GM19324 (cell line): Measurements from ENCODE around the gene VTN.
"Not testable (repeated sequence)": the region's sequence is repeated elsewhere in the genome, so short reads cannot be mapped to it uniquely, and the experiment has no call there.

ENCODE experiments used
- ATAC-seq: cut with Tn5 transposase; IDR thresholded peaks from one replicate; pipeline ENCODE4 v1.9.1; 2021; ENCODE audit warnings: mild to moderate bottlenecking, moderate library complexity; ENCODE audit not compliant: unreplicated experiment, low FRiP score

Gene VTN

GRCh38 chr17:28344011-28344410 lies 26.1 kb downstream of the VTN start:
- ATAC-seq = no peak

DNA sequence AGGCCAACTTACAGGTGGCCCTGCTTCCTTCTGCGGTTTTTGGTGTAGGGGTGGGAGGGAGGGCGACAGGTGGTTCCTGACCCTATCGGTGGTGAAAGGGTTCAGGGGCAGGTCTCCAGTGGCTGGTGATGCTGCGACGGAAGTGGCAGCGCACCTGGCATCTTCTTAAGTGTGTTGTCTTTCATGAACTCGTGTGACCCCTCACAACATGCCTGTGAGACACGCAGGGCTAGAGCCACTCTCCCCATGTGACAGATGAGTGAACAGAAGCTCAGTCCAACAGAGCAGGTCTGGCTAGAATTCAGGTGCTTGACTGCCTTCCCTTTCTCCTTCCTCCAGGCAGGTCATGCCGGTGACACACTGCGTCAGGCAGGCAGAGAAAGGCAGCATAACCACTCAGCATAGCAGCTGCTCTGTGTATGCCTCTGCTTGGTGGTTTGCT lies 26.6 kb downstream of the VTN start:
- no peak for ATAC-seq

- ATAC-seq = no peak
These were observed 27.8 kb downstream of the VTN start for GRCh38 chr17:28342313-28342712.

GRCh38 chr17:28341516-28341915 lies 28.6 kb downstream of the VTN start:
- ATAC-seq = no peak

DNA sequence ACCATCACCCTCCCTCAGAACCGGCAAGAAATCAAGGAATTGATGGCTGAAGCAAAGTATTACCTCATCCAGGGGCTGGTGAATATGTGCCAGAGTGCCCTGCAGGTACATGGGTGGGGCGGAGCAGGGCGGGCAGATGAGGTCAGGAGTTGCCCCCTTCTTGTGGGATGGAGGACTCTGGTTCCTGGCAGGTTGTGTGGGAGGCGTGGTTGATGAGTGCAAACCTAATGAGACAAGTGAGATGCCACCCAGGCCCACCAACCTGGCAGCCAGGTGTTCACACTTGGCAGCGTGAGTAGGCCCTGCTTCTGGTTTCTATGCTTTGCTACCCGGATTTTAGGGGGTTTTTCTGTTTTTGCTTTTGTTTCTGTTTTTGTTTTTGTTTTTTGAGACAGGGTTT lies 29.7 kb downstream of the VTN start:
- no peak for ATAC-seq

- ATAC-seq = no peak
These were observed 30.7 kb downstream of the VTN start for GRCh38 chr17:28339431-28339830.

GRCh38 chr17:28338769-28339212 lies 31.3 kb downstream of the VTN start:
- not testable (repeated sequence) for ATAC-seq

DNA sequence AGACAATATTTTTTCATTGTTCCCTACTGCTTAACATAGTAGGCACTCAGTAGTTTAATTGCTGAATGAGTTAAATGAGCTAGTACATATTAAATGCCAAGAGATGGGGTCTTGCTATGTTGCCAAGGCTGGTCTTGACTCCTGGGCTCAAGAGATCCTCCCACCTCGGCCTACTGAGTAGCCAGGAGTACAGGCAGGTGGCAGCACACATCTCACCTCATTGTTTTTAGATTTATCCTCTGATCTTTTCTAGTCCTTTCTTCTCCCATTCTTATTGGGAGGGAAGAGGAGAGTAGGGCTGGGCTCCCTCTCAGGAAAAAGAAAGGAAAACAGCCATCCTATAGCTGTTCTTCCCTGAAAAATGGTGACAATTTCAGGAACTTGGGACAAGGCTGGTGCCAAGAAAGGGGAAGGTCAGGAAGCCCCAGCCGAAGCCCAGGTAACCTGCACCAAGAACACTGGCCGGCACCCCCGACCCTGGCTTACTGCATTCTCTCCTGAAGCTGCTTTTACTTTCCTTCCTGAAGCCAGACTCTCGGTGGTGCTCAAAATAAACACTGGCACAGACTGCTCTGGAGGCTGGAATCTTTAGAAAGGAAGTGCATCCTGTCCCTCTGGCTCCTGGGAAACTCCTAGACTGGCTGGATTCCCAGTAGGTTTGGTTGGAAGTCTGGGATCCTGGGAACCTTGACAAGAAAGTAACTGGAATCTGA lies 31.9 kb downstream of the VTN start:
- no peak for ATAC-seq

DNA sequence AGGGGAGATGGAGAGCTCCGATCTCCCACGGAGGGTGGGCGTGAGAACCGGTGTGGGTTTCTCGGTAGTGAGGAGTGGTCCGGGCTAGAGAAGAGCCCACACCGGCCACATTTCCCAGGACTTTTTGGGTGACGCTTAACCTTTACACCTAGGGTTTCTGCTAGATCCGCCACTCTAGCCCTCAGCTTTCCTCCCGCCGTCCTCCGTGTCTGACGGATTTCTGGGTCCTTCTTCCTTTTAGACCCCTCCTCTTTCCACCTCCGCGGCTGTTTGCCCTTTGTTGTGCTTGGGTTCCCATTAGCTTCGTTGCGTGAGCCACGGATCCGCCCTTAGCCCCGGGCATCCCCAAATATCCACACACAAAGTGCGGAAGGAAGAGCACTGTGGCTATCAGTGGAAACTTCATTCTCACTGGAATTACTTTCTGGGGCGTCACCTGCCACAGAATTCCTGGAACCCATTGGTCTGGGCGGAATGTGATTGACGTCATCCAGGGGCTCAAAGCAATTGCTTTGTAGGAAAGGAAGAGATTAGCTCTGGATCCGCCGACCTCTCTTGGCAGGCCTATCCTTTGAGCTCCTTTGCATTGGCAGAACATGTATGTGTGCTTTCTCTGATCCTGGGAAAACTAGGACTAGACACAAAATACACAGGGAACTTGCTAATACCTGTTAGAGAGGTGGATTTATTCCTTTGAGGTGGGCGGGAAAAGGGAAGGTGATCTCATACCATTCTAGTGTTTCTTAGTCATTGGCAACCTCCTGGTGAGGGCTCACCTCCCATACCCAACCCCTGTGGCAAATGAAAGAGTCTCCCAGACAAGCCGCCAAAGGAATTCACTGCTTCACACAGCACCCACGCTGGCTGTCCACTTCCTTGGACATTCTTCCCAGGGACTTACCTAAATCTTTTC lies 33.9 kb downstream of the VTN start:
- ATAC-seq = peak; percentile 1

GRCh38 chr17:28335201-28335958 lies 34.7 kb downstream of the VTN start, which contains the start of the genes IFT20 and TNFAIP1:
Gene IFT20 (minus strand): TSS chr17:28335472. CDS start chr17:28331985, 3,487 bp downstream.
Gene TNFAIP1 (plus strand): TSS chr17:28335761. CDS start chr17:28339522, 3,761 bp downstream.
- peak; percentile 97 for ATAC-seq

DNA sequence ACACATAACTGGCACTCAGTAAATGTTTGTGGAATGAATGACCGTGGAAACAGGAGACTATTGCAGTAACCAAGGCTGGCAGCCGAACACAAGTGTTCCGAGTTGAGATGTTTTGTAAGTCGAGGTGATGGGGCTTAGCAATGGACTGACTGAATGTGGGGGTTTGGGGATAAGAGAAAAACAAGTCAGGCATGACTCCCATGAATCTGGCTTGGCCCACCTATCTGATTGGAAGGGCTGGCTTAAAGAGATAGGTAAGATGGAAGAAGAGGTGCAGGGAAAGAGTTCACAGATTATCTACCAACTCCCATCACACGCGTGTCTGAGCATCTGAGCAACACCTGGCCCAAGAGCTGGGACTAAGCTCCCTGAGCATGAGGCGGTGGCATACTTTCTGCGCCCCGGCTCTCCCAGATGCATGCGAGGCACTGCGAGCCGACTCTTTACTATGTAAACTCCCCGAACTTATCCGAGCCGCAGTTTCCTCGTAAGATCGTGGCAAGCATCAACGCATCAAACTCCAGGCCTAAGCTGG lies 35.4 kb downstream of the VTN start:
- no peak for ATAC-seq

- no peak for ATAC-seq
These were observed 35.9 kb downstream of the VTN start for GRCh38 chr17:28334171-28334570.

GRCh38 chr17:28333083-28333746 lies 36.9 kb downstream of the VTN start:
- no peak for ATAC-seq

DNA sequence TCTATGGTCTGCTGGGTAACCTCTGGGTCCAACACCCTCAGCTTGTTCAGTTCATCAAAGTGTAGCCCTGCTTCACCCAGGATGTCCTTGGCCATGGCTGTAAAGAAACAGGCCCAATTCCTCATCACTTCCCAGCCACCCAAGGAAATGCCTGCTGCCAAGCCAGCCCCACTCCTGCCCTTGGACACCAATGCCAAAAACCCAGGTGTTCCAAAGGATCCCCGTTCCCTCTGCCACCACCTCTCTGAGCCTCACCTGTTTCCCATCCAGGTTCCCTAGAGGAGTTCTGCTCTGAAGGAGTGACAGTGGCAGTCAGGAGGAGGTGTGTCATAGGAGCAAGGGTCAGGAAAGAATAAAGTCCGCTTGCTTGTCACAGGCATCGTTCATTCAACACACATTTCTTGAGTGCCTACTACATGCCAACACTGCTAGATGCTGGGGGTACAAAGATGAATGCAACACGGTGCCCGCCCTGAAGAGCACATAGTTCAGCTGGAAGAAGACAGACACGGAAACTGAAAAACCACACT lies 38.2 kb downstream of the VTN start:
- ATAC-seq = no peak

DNA sequence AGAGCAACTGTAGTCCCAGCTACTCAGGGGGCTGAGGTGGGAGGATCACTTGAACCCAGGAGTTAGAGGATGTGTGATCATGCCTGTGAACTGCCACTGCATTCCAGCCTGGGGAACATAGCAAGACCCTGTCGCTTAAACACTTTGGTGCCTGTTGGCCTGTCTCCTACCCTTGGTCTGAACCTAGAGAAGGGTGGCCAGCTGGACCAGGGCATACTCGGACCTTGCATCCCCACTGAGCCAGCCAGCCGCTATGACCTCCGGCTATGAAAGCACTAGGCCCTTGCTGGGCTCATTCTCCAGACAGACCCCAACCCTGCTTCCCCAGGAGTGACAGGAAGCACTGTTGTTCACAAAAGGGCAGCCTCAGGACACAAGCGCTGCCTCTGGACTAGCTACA lies 39.4 kb downstream of the VTN start:
- ATAC-seq = no peak

DNA sequence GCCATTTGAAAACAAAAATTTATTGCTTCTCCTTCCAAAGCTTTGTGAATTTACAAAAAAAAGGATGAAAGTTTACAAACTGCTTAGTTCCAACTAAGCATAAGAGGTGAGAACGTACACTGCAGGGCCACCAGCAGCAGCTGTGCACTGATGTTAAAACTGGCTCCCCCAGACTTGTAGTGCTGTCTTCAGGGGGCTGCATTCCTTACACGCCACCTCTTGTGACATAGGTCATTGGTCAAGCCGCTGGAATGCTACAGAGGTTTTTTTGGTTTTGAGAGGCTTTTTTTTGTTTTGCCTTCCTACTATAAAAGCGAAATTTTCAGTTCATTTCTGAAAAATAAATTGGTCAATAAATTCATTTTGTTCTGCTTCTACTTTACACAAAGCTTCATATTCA lies 41.8 kb downstream of the VTN start:
- no peak for ATAC-seq

- no peak for ATAC-seq
These were observed 42.4 kb downstream of the VTN start for GRCh38 chr17:28327709-28328108.

GRCh38 chr17:28327031-28327607 lies 43.0 kb downstream of the VTN start:
- ATAC-seq = no peak

DNA sequence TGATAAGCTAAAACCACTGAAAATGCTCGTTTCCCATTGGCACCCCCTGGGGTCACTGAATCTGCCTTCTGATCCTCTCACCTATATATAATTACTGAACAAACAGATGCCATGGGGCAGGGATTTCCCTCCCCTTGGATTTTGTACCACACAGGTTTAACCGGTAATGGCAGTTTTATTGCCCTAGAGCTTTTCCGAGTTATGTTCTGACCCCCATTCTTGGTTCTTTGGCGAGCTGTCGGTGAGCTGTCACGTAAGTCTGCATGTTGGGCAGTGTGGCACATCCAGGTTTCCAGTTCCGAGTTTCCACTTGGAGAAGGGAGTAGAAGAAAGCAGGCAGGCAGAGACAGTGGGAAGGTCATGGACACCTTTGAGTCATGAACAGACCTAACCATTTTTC lies 44.0 kb downstream of the VTN start:
- ATAC-seq = no peak
